ENCODE results near the gene CGREF1. TPM values are rescaled to one million over a fixed set of nuclear protein-coding genes. Genes with fewer than 3 reads are reported as not detected.

CGREF1 gene
- polyA plus RNA-seq, 1 of the 3 experiments (the other 2 are of a cell fraction): 18.3 TPM

DNA sequence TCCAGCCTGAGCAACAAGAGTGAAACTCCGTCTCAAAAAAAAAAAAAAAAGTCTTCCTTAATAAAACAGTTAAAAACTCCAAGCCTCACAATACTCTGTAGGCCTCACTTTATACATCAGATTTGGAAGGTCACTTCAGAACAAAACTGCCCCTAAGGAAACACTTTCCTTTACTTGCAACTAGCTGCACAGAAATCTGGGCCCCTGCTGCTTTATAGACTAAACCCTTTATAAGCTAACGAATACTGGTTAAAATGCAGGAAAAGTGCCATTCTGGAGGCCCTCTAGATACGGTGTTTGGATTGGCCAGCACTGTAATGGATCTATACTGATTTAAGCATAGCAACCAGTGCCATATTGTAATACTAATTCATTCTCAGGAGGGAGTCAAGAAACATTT lies 6.2 kb upstream of the CGREF1 start:
- POLR2A ChIA-PET: interaction anchor here (0.8 kb wide), 1 partner anchor 25 kb away, joined by 3 read pairs; no protein-coding TSS in a partner anchor
- H3K9me2 ChIP-seq: no peaks in the 10 kb centered on the region
- 86% methylated on average over 3 of the region's 3 CpGs for WGBS (ENCODE audit: low lambda C conversion rate)

GRCh38 chr2:27123302-27124150 lies 4.6 kb upstream of the CGREF1 start, which contains the start of gene ABHD1:
Gene ABHD1 (plus strand): TSS chr2:27123815. CDS start chr2:27123949, 134 bp downstream.
- Histone ChIP-seq H3F3A (replicated peaks; ENCODE audit: insufficient read depth) (peaks cover 3% of the 10 kb centered on the region), H3K36me3 (replicated peaks in 1 of 2; ENCODE audit: control insufficient read depth in 1 of 2, insufficient read depth in 2 of 2, low read length in 1 of 2) (no peaks in the 10 kb centered on the region), H3K9me3 (no peaks in the 10 kb centered on the region), H4K20me1 (ENCODE audit: insufficient read depth) (no peaks in the 10 kb centered on the region), H3K27me3 (ENCODE audit: insufficient read depth) (no peaks in the 10 kb centered on the region), H3K9me2 (no peaks in the 10 kb centered on the region), H3K27ac (ENCODE audit: low read depth in 2 of 2, low read length in 1 of 2) (peak within 1 kb of the TSS in 1 of 2 experiments; percentile 64; a peak in 1 of 4 replicates), H2AFZ (ENCODE audit: low read depth) (peak within 1 kb of the TSS; percentile 94), H3K4me3 (ENCODE audit: low read depth in 2 of 2, low read length in 1 of 2) (peak within 1 kb of the TSS; percentile 54 to 59), H3K4me2 (peak within 1 kb of the TSS; percentile 59), H3K4me1 (ENCODE audit: control insufficient read depth in 1 of 2, insufficient read depth in 2 of 2, low read depth in 1 of 2, low read length in 1 of 2) (peaks cover 0 to 18% of the 10 kb centered on the region in 2 experiments; a peak in 1 of 4 replicates), H3K9ac (no peak within 1 kb of the TSS), H3K79me2 (ENCODE audit: insufficient read depth) (no peaks in the 10 kb centered on the region)
- ChIA-PET CTCF (interaction anchor here (0.7 to 2.5 kb wide), 18 partner anchors 8 to 235 kb away, joined by 3 to 20 read pairs (median 4); partner anchors contain the start of genes KHK and PREB), POLR2A (interaction anchor here (0.6 to 2.1 kb wide), 7 partner anchors 10 to 51 kb away, joined by 3 to 18 read pairs (median 5); partner anchors contain the start of genes KHK, OST4 and PREB)
- peak; percentile 94 for DNase-seq
- 8% methylated on average over 27 of the region's 47 CpGs for WGBS (ENCODE audit: low lambda C conversion rate)
- no peak for TF ChIP-seq EP300 (IDR thresholded peaks at IDR 0.05; ENCODE audit: borderline replicate concordance in 1 of 2, low read depth in 1 of 2, low read length in 1 of 2)
- TF ChIP-seq USF1 (IDR thresholded peaks at IDR 0.05; ENCODE audit: borderline replicate concordance, low read depth): no peak
- no peak for TF ChIP-seq CHD2 (IDR thresholded peaks at IDR 0.05; ENCODE audit: low read length, partially characterized antibody)
- TF ChIP-seq, protein P1, sequence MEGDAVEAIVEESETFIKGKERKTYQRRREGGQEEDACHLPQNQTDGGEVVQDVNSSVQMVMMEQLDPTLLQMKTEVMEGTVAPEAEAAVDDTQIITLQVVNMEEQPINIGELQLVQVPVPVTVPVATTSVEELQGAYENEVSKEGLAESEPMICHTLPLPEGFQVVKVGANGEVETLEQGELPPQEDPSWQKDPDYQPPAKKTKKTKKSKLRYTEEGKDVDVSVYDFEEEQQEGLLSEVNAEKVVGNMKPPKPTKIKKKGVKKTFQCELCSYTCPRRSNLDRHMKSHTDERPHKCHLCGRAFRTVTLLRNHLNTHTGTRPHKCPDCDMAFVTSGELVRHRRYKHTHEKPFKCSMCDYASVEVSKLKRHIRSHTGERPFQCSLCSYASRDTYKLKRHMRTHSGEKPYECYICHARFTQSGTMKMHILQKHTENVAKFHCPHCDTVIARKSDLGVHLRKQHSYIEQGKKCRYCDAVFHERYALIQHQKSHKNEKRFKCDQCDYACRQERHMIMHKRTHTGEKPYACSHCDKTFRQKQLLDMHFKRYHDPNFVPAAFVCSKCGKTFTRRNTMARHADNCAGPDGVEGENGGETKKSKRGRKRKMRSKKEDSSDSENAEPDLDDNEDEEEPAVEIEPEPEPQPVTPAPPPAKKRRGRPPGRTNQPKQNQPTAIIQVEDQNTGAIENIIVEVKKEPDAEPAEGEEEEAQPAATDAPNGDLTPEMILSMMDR (IDR thresholded peaks at IDR 0.05): no peak
- peak; percentile 91 for TF ChIP-seq MXI1 (IDR thresholded peaks at IDR 0.05; ENCODE audit: low read depth, low read length)
- TF ChIP-seq JUND (IDR thresholded peaks at IDR 0.05): no peak
- no peak for TF ChIP-seq MEF2A (IDR thresholded peaks at IDR 0.05; ENCODE audit: borderline replicate concordance, low read depth)
- peak; percentile 53 for TF ChIP-seq POLR2AphosphoS5 (IDR thresholded peaks at IDR 0.05; ENCODE audit: low read depth, low read length)
- TF ChIP-seq FOXM1 (IDR thresholded peaks at IDR 0.05; ENCODE audit: low read depth): no peak
- TF ChIP-seq FOXJ3 (CRISPR knock-in tag; IDR thresholded peaks at IDR 0.05): no peak
- TF ChIP-seq YY1 (IDR thresholded peaks at IDR 0.05; ENCODE audit: low read depth): peak; percentile 91
- peak; percentile 3; the same call in 1 of the 2 replicates for TF ChIP-seq TAF1 (IDR thresholded peaks at IDR 0.05; ENCODE audit: borderline replicate concordance, low read depth, low read length)
- TF ChIP-seq NRF1 (IDR thresholded peaks at IDR 0.05; ENCODE audit: low read depth, low read length): peak; percentile 34
- TF ChIP-seq REST (IDR thresholded peaks at IDR 0.05; ENCODE audit: low read depth, low read length): no peak

More for the DNA sequence above, 6.2 kb upstream of the CGREF1 start:
- Histone ChIP-seq H3K27ac (ENCODE audit: low read depth in 2 of 2, low read length in 1 of 2) (no peak overlapping the region), H3K9me3 (no peaks in the 10 kb centered on the region), H3K4me1 (ENCODE audit: control insufficient read depth in 1 of 2, insufficient read depth in 2 of 2, low read depth in 1 of 2, low read length in 1 of 2) (peaks cover 0 to 14% of the 10 kb centered on the region in 2 experiments; a peak in 1 of 4 replicates), H3K36me3 (replicated peaks in 1 of 2; ENCODE audit: control insufficient read depth in 1 of 2, insufficient read depth in 2 of 2, low read length in 1 of 2) (peaks cover 0 to 6% of the 10 kb centered on the region in 2 experiments), H3F3A (replicated peaks; ENCODE audit: insufficient read depth) (peaks cover 3% of the 10 kb centered on the region), H3K4me2 (no peak overlapping the region), H3K79me2 (ENCODE audit: insufficient read depth) (no peaks in the 10 kb centered on the region), H3K27me3 (ENCODE audit: insufficient read depth) (no peaks in the 10 kb centered on the region), H3K4me3 (ENCODE audit: low read depth in 2 of 2, low read length in 1 of 2) (no peak overlapping the region), H3K9ac (no peak overlapping the region), H2AFZ (ENCODE audit: low read depth) (no peak overlapping the region), H4K20me1 (ENCODE audit: insufficient read depth) (no peaks in the 10 kb centered on the region)
- no peak for DNase-seq
- no peak for TF ChIP-seq USF2 (IDR thresholded peaks at IDR 0.05; ENCODE audit: borderline replicate concordance, low read depth, low read length)
- CTCF ChIA-PET: interaction anchor here (0.8 to 2.5 kb wide), 7 partner anchors 9 to 539 kb away, joined by 3 to 20 read pairs (median 7); partner anchors contain the start of genes PREB and SLC4A1AP

Data from SK-N-SH (cell line).